ENCODE data around the gene YBX3. TPM values are rescaled to one million over a fixed set of nuclear protein-coding genes. Genes with fewer than 3 reads are reported as not detected.

The YBX3 gene
- total RNA-seq, 1 donor from 2014 or later, result 198 TPM

- Mint-ChIP-seq H3K4me3 (no peak overlapping the region), H3K27ac (no peak overlapping the region), H3K27me3 (ENCODE audit: insufficient read depth) (peaks cover 1% of the 10 kb centered on the region), H3K9me3 (no peaks in the 10 kb centered on the region), H3K4me1 (ENCODE audit: low read depth) (peaks cover 64% of the 10 kb centered on the region), H3K36me3 (ENCODE audit: low read depth) (peaks cover 40% of the 10 kb centered on the region)
- DNase-seq (ENCODE audit: low spot score), result no peak
- intact Hi-C loops (cut with micrococcal nuclease), result no loop called here
These were observed 4.8 kb downstream of the YBX3 start for GRCh38 chr12:10718279-10718821.

GRCh38 chr12:10717410-10717809 lies 5.7 kb downstream of the YBX3 start:
- Mint-ChIP-seq H3K4me3 (no peak overlapping the region), H3K27ac (no peak overlapping the region), H3K4me1 (ENCODE audit: low read depth) (peaks cover 64% of the 10 kb centered on the region), H3K36me3 (ENCODE audit: low read depth) (peaks cover 49% of the 10 kb centered on the region), H3K9me3 (no peaks in the 10 kb centered on the region), H3K27me3 (ENCODE audit: insufficient read depth) (no peaks in the 10 kb centered on the region)
- intact Hi-C loops (cut with micrococcal nuclease), result no loop called here
- DNase-seq (ENCODE audit: low spot score), result no peak

- Mint-ChIP-seq H3K4me1 (ENCODE audit: low read depth) (peaks cover 59% of the 10 kb centered on the region), H3K9me3 (no peaks in the 10 kb centered on the region), H3K27ac (no peak overlapping the region), H3K27me3 (ENCODE audit: insufficient read depth) (no peaks in the 10 kb centered on the region), H3K36me3 (ENCODE audit: low read depth) (peaks cover 52% of the 10 kb centered on the region), H3K4me3 (no peak overlapping the region)
- intact Hi-C loops (cut with micrococcal nuclease), result no loop called here
- DNase-seq (ENCODE audit: low spot score), result no peak
These were observed 6.3 kb downstream of the YBX3 start for GRCh38 chr12:10716704-10717315.

GRCh38 chr12:10716277-10716676 lies 6.8 kb downstream of the YBX3 start:
- H3K27ac Mint-ChIP-seq, result no peak overlapping the region
- H3K27me3 Mint-ChIP-seq (ENCODE audit: insufficient read depth), result no peaks in the 10 kb centered on the region
- no peak overlapping the region for H3K4me3 Mint-ChIP-seq
- H3K9me3 Mint-ChIP-seq, result no peaks in the 10 kb centered on the region
- intact Hi-C loops (cut with micrococcal nuclease), result no loop called here
- no peak for DNase-seq (ENCODE audit: low spot score)
- H3K36me3 Mint-ChIP-seq (ENCODE audit: low read depth), result peaks cover 58% of the 10 kb centered on the region
- H3K4me1 Mint-ChIP-seq (ENCODE audit: low read depth), result peaks cover 53% of the 10 kb centered on the region

- no peak for DNase-seq (ENCODE audit: low spot score)
- H3K36me3 Mint-ChIP-seq (ENCODE audit: low read depth), result peaks cover 54% of the 10 kb centered on the region
- H3K4me3 Mint-ChIP-seq, result no peak overlapping the region
- H3K27me3 Mint-ChIP-seq (ENCODE audit: insufficient read depth), result no peaks in the 10 kb centered on the region
- peaks cover 47% of the 10 kb centered on the region for H3K4me1 Mint-ChIP-seq (ENCODE audit: low read depth)
- peak overlapping the region; percentile 32 for H3K27ac Mint-ChIP-seq
- no peaks in the 10 kb centered on the region for H3K9me3 Mint-ChIP-seq
- intact Hi-C loops (cut with micrococcal nuclease), result no loop called here
These were observed 7.6 kb downstream of the YBX3 start for GRCh38 chr12:10715491-10715890.

GRCh38 chr12:10709808-10710207 lies 13.3 kb downstream of the YBX3 start:
- intact Hi-C loops (cut with micrococcal nuclease), result no loop called here
- peaks cover 59% of the 10 kb centered on the region for H3K36me3 Mint-ChIP-seq (ENCODE audit: low read depth)
- H3K27ac Mint-ChIP-seq, result no peak overlapping the region
- no peaks in the 10 kb centered on the region for H3K27me3 Mint-ChIP-seq (ENCODE audit: insufficient read depth)
- H3K9me3 Mint-ChIP-seq, result no peaks in the 10 kb centered on the region
- DNase-seq (ENCODE audit: low spot score), result no peak
- no peaks in the 10 kb centered on the region for H3K4me1 Mint-ChIP-seq (ENCODE audit: low read depth)
- H3K4me3 Mint-ChIP-seq, result no peak overlapping the region

- H3K4me3 Mint-ChIP-seq, result no peak overlapping the region
- no peaks in the 10 kb centered on the region for H3K27me3 Mint-ChIP-seq (ENCODE audit: insufficient read depth)
- H3K9me3 Mint-ChIP-seq, result no peaks in the 10 kb centered on the region
- intact Hi-C loops (cut with micrococcal nuclease), result no loop called here
- H3K36me3 Mint-ChIP-seq (ENCODE audit: low read depth), result peaks cover 61% of the 10 kb centered on the region
- no peak overlapping the region for H3K27ac Mint-ChIP-seq
- H3K4me1 Mint-ChIP-seq (ENCODE audit: low read depth), result no peaks in the 10 kb centered on the region
- DNase-seq (ENCODE audit: low spot score), result no peak
These were observed 14.3 kb downstream of the YBX3 start for GRCh38 chr12:10708862-10709261.

- no peaks in the 10 kb centered on the region for H3K9me3 Mint-ChIP-seq
- H3K27ac Mint-ChIP-seq, result no peak overlapping the region
- peaks cover 13% of the 10 kb centered on the region for H3K4me1 Mint-ChIP-seq (ENCODE audit: low read depth)
- intact Hi-C loops (cut with micrococcal nuclease), result no loop called here
- no peak for DNase-seq (ENCODE audit: low spot score)
- H3K4me3 Mint-ChIP-seq, result no peak overlapping the region
- H3K27me3 Mint-ChIP-seq (ENCODE audit: insufficient read depth), result no peaks in the 10 kb centered on the region
- H3K36me3 Mint-ChIP-seq (ENCODE audit: low read depth), result peaks cover 50% of the 10 kb centered on the region
These were observed 17.5 kb downstream of the YBX3 start for GRCh38 chr12:10705655-10706054.

- H3K27ac Mint-ChIP-seq, result peak overlapping the region; percentile 15
- peaks cover 17% of the 10 kb centered on the region for H3K4me1 Mint-ChIP-seq (ENCODE audit: low read depth)
- H3K9me3 Mint-ChIP-seq, result no peaks in the 10 kb centered on the region
- H3K4me3 Mint-ChIP-seq, result no peak overlapping the region
- intact Hi-C loops (cut with micrococcal nuclease), result loop anchor here (1.0 to 5.0 kb wide), 4 partner anchors 20 to 910 kb away; partner anchors contain the start of genes MAGOHB and STYK1
- no peaks in the 10 kb centered on the region for H3K27me3 Mint-ChIP-seq (ENCODE audit: insufficient read depth)
- peaks cover 45% of the 10 kb centered on the region for H3K36me3 Mint-ChIP-seq (ENCODE audit: low read depth)
- DNase-seq (ENCODE audit: low spot score), result no peak
These were observed 21.3 kb downstream of the YBX3 start for GRCh38 chr12:10701843-10702242.

GRCh38 chr12:10701131-10701681 lies 21.9 kb downstream of the YBX3 start:
- H3K4me3 Mint-ChIP-seq, result peak overlapping the region; percentile 4
- H3K27ac Mint-ChIP-seq, result peak overlapping the region; percentile 15

GRCh38 chr12:10700581-10700980 lies 22.5 kb downstream of the YBX3 start:
- DNase-seq (ENCODE audit: low spot score), result no peak
- peak overlapping the region; percentile 15 for H3K27ac Mint-ChIP-seq
- H3K4me1 Mint-ChIP-seq (ENCODE audit: low read depth), result peaks cover 23% of the 10 kb centered on the region
- H3K4me3 Mint-ChIP-seq, result no peak overlapping the region
- peaks cover 42% of the 10 kb centered on the region for H3K36me3 Mint-ChIP-seq (ENCODE audit: low read depth)
- intact Hi-C loops (cut with micrococcal nuclease), result loop anchor here (2.0 to 5.0 kb wide), 2 partner anchors 26 to 908 kb away; partner anchors contain the start of gene STYK1
- H3K27me3 Mint-ChIP-seq (ENCODE audit: insufficient read depth), result no peaks in the 10 kb centered on the region
- H3K9me3 Mint-ChIP-seq, result no peaks in the 10 kb centered on the region

More at GRCh38 chr12:10701131-10701681, 21.9 kb downstream of the YBX3 start:
- no peaks in the 10 kb centered on the region for H3K9me3 Mint-ChIP-seq
- peaks cover 17% of the 10 kb centered on the region for H3K4me1 Mint-ChIP-seq (ENCODE audit: low read depth)
- peaks cover 45% of the 10 kb centered on the region for H3K36me3 Mint-ChIP-seq (ENCODE audit: low read depth)
- no peak for DNase-seq (ENCODE audit: low spot score)
- H3K27me3 Mint-ChIP-seq (ENCODE audit: insufficient read depth), result no peaks in the 10 kb centered on the region
- intact Hi-C loops (cut with micrococcal nuclease), result loop anchor here (1.0 to 5.0 kb wide), 4 partner anchors 21 to 909 kb away; partner anchors contain the start of genes MAGOHB and STYK1

- Mint-ChIP-seq H3K9me3 (no peaks in the 10 kb centered on the region), H3K4me1 (ENCODE audit: low read depth) (peaks cover 32% of the 10 kb centered on the region), H3K36me3 (ENCODE audit: low read depth) (peaks cover 36% of the 10 kb centered on the region), H3K27me3 (ENCODE audit: insufficient read depth) (no peaks in the 10 kb centered on the region), H3K27ac (no peak overlapping the region), H3K4me3 (no peak overlapping the region)
- no peak for DNase-seq (ENCODE audit: low spot score)
- intact Hi-C loops (cut with micrococcal nuclease), result no loop called here
These were observed 25.3 kb downstream of the YBX3 start for GRCh38 chr12:10697862-10698261.

- Mint-ChIP-seq H3K4me1 (ENCODE audit: low read depth) (peaks cover 32% of the 10 kb centered on the region), H3K36me3 (ENCODE audit: low read depth) (peaks cover 34% of the 10 kb centered on the region), H3K9me3 (no peaks in the 10 kb centered on the region), H3K4me3 (no peak overlapping the region), H3K27ac (no peak overlapping the region), H3K27me3 (ENCODE audit: insufficient read depth) (no peaks in the 10 kb centered on the region)
- intact Hi-C loops (cut with micrococcal nuclease), result no loop called here
- no peak for DNase-seq (ENCODE audit: low spot score)
These were observed 26.0 kb downstream of the YBX3 start for GRCh38 chr12:10697156-10697555.

Measured in activated T-helper 1 cell treated with anti-CD3 and anti-CD28 coated beads, Interleukin-12 subunit alpha, Interleukin-12 subunit beta, Interleukin-2, Interleukin-4 antibody, amounts not matched to agents 30 ng/mL and 10 ng/mL and 1 ng/mL, durations not matched to agents 14 hours and 24 hours and 36 hours (primary cell).